Mesangial cell (primary cell): ENCODE data around the gene KCNK16. TPM values are rescaled to one million over a fixed set of nuclear protein-coding genes. Genes with fewer than 3 reads are reported as not detected.

Experiments used
- total RNA-seq: library from RNA; depleted of rRNA; stranded (reverse); fragments of >200 nt; gene quantifications from 2 replicates; pipeline ENCODE4 v1.2.3, GENCODE V29; 2015

The KCNK16 gene
- total RNA-seq: not detected in 2 replicates

GRCh38 chr6:39322306-39322850, at the start of gene KCNK16:
Gene KCNK16 (minus strand): TSS chr6:39322702. CDS start chr6:39322540, 162 bp downstream.

DNA sequence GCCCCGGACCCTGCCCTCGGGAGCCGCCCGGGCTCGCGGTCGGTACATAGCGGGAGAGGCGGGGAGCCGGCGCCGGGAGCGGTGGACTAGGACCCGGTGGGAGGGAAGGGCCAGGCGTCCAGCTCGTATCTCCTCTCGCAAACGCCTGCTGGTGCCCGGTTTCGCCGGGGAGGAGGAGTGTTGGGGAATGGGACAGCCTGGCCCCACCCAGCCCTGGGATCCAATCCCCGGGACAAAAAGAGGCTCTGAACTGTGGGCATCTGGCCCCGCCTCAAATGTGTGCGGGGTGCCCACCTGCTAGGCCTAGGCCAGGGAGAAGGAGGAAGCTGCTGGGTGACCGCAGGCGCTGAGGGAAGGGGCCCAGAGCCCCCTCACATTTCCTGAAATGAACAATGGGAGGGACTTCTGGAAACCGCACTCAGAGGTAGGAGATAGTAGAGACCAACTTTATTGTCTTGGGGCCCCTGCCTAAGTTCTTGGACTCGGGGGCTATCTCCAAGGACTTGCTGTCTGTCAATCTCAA, 8.2 kb downstream of the KCNK16 start, which contains the start of gene KCNK17:
TSS of gene KCNK17 (minus strand) at position 147 of the 523 bp plus-strand sequence. CDS start at position 48, 99 bp downstream.

Other genes starting within 250 kb of the KCNK16 start
- 13.4 and 13.7 TPM in 2 replicates for gene SAYSD1, start 207.5 kb downstream of the KCNK16 start, total RNA-seq
- 0.16 and 1.3 TPM in 2 replicates for gene KCNK5, start 93.2 kb downstream of the KCNK16 start, total RNA-seq
- not detected in 2 replicates for gene KCNK17, start 8.3 kb downstream of the KCNK16 start, total RNA-seq